ENCODE measurements around the gene COG4.

Gene COG4

DNA sequence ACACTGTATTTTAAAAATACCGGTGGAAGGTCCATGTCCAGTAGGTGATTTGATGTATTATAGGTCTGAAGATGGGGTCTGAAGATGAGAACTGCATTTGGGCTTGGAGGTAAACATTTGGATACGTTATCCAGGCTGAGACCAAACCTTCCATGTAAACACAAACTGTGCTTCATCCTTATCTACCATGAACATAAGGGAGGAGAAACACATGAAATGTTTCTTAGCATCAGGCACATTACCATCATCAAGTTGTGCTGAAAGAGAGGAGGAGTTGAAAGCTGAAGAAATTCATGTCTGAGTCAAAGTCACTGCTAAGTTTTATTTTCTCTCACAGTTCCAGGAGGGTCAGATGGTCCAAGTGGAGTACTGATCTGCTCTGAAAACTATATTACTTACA lies 11.6 kb upstream of the COG4 start:
- TF ChIP-seq SIN3A (IDR thresholded peaks at IDR 0.05; ENCODE audit: borderline replicate concordance, insufficient read depth, low read length) (no peak), FOXP2 (optimal IDR thresholded peaks at IDR 0.05; ENCODE audit: borderline replicate concordance, extremely low read depth, extremely low read length, insufficient read depth) (no peak), TAF1 (IDR thresholded peaks at IDR 0.05; ENCODE audit: borderline replicate concordance, insufficient read depth, low read length) (no peak), POLR2AphosphoS5 (IDR thresholded peaks at IDR 0.05; ENCODE audit: low read depth, low read length) (no peak)
- TF ChIP-seq, protein P1, sequence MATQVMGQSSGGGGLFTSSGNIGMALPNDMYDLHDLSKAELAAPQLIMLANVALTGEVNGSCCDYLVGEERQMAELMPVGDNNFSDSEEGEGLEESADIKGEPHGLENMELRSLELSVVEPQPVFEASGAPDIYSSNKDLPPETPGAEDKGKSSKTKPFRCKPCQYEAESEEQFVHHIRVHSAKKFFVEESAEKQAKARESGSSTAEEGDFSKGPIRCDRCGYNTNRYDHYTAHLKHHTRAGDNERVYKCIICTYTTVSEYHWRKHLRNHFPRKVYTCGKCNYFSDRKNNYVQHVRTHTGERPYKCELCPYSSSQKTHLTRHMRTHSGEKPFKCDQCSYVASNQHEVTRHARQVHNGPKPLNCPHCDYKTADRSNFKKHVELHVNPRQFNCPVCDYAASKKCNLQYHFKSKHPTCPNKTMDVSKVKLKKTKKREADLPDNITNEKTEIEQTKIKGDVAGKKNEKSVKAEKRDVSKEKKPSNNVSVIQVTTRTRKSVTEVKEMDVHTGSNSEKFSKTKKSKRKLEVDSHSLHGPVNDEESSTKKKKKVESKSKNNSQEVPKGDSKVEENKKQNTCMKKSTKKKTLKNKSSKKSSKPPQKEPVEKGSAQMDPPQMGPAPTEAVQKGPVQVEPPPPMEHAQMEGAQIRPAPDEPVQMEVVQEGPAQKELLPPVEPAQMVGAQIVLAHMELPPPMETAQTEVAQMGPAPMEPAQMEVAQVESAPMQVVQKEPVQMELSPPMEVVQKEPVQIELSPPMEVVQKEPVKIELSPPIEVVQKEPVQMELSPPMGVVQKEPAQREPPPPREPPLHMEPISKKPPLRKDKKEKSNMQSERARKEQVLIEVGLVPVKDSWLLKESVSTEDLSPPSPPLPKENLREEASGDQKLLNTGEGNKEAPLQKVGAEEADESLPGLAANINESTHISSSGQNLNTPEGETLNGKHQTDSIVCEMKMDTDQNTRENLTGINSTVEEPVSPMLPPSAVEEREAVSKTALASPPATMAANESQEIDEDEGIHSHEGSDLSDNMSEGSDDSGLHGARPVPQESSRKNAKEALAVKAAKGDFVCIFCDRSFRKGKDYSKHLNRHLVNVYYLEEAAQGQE (IDR thresholded peaks at IDR 0.05; ENCODE audit: insufficient read depth in 1 of 2, low read depth in 2 of 2, low read length in 2 of 2), result no peak

DNA sequence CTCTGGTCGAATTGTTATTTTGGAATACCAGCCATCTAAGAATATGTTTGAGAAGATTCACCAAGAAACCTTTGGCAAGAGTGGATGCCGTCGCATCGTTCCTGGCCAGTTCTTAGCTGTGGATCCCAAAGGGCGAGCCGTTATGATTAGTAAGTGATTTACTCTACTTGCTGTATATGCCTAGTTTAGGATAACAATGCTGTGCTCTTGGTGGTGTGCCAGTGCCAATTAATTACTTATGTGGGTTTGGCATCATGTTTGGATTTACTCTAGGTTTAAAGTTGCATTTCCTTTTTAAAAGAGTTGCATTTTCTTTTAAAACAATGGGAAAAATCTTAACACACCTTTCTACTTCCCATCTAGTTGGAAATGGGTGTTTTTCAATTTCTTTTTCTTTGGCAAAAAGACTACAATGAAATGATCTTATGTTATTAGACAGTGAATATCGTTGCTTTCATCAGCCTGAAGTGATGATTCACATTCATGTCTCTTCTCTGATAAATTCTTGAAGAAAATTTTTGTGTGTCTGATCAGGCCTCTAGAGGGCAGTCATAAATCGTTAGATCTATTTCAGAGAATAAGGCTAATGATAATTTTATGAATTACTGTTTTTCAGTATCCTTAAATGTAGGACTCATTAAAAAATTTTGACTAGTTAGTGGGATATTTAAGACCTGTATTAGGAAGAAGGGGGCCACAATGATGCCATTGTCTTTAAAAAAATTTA lies 5.9 kb upstream of the COG4 start:
- TF ChIP-seq, protein P1 (IDR thresholded peaks at IDR 0.05; ENCODE audit: insufficient read depth in 1 of 2, low read depth in 2 of 2, low read length in 2 of 2), result no peak
- TF ChIP-seq TAF1 (IDR thresholded peaks at IDR 0.05; ENCODE audit: borderline replicate concordance, insufficient read depth, low read length) (no peak), FOXP2 (optimal IDR thresholded peaks at IDR 0.05; ENCODE audit: borderline replicate concordance, extremely low read depth, extremely low read length, insufficient read depth) (no peak), SIN3A (IDR thresholded peaks at IDR 0.05; ENCODE audit: borderline replicate concordance, insufficient read depth, low read length) (no peak), POLR2AphosphoS5 (IDR thresholded peaks at IDR 0.05; ENCODE audit: low read depth, low read length) (no peak)

DNA sequence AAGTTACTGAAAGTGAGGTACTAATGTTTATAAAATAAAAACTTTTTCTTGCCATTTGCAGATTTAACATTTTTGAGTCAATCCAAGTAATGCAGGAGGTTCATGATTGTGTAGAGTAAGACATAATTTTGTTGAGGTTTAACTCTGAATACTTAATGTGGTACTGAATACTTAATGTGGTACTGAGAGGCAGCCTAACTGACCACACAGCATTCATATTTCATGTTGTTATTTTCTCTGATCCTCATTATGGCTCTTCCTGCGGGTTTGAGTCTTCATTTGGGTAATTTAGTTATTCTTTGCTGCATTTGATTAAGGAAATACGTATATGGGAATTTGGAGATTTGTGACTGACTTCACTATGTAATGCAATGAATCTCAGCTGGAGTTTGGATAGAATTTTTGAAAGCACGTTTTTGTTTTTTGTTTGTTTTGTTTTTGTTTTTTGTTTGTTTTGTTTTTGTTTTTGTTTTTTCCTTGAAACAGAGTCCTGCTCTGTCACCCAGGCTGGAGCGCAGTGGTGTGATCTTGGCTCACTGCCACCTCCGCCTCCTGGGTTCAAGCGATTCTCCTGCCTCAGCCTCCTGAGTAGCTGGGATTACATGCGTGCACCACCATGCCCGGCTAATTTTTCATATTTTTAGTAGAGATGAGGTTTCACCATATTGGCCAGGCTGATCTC lies 4.1 kb upstream of the COG4 start:
- TF ChIP-seq SIN3A (IDR thresholded peaks at IDR 0.05; ENCODE audit: borderline replicate concordance, insufficient read depth, low read length), result no peak
- no peak for TF ChIP-seq TAF1 (IDR thresholded peaks at IDR 0.05; ENCODE audit: borderline replicate concordance, insufficient read depth, low read length)
- TF ChIP-seq POLR2AphosphoS5 (IDR thresholded peaks at IDR 0.05; ENCODE audit: low read depth, low read length), result no peak
- TF ChIP-seq, protein P1 (IDR thresholded peaks at IDR 0.05; ENCODE audit: insufficient read depth in 1 of 2, low read depth in 2 of 2, low read length in 2 of 2), result no peak
- no peak for TF ChIP-seq FOXP2 (optimal IDR thresholded peaks at IDR 0.05; ENCODE audit: borderline replicate concordance, extremely low read depth, extremely low read length, insufficient read depth)

DNA sequence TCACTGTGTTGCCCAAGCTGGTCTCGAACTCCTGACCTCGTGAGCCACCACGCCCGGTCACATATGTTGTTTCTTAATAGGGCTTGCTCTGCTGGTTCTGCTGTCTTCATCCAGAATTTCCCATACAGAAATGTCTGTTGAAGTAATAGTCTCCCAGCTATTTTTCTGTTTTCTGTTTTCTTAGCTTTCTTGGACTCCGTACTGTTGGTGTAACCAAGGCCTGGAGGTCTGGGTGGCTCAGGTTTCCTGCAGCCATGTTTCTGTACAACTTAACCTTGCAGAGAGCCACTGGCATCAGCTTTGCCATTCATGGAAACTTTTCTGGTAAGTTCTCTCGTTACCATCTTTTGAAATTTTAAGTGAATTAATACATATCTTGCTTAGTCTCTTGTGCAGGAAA lies 3.0 kb upstream of the COG4 start:
- TF ChIP-seq, protein P1 (IDR thresholded peaks at IDR 0.05; ENCODE audit: insufficient read depth in 1 of 2, low read depth in 2 of 2, low read length in 2 of 2), result no peak
